ENCODE data around the gene CRTC3.
"Not testable (repeated sequence)": the region's sequence is repeated elsewhere in the genome, so short reads cannot be mapped to it uniquely, and the experiment has no call there.

CRTC3 gene

DNA sequence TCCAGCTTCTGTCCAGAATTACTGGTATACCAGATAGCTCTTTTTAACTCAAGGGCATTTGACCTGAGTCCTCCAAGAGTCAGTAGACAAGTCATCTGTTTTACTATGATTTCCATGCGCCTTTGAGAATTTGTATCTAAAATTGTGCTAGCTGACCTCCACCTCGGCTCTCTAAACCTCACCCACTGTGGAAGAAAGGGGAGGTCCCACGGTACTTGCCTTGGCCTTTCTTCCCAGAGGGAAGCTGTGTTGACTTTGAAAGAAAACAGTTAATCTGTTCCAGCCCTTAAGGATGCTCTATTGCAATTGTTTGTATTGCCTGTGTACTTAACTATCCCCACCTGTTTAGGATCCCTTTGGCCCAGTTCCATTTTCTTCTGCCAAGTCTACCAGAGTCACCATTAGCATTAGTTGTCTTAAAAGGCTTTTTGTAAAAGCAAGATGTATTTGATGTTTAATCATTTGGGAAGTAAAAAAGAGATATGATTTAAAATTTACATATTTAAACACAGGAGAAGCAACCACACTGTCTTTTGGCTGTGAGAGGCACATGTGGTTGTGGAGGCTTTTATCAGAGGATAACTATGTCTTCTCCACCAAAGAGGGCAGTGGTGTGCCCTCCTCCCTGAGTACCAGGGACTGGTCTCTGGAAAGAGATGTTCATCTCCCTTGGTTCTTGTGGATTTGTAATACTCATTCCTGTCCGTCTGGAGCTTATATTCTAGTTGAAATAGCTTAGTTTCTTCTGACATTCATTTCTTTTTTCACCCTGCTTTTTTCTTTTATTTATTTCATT is 88.8 kb downstream of the CRTC3 start:
- in situ Hi-C loops (cut with MboI; ENCODE audit: low sequenced_read_pairs): no loop called here

DNA sequence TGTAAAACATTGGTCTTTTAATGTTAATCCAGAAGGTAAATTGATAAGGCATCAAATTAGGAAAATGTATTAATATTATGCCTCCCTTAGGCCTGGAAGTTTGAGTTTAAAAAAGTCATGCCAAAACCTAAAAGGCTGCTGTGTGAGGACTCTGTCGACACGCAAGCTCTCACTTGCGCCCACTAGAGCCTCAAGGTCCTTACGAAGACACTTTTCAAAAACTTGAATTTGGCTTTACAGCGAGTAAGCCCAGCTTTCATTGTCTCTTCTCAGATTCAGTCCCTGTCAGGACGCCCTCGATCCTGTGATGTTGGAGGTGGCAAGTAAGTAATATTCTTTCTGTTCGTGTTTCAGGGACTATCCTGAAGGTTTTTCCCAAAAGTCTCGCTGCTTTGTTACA is 89.7 kb downstream of the CRTC3 start:
- in situ Hi-C loops (cut with MboI; ENCODE audit: low sequenced_read_pairs): no loop called here

DNA sequence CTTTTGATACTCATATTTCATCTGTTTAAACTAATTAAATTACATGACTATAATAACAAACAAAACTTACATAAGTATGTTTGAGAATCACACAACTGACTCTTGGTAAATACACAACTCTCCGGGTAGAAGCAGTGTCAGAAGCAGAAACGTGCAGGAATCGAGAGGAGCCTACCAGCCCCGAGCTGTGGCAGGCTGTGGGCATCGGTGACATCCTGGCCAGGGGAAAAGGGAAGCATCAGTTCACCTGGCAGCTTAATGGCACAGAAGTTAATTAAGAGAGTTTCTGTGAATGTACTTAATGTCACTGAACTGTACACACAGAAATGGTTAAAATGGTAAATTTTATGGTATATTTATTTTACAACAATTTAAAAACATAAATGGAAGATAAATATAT is 90.2 kb downstream of the CRTC3 start:
- in situ Hi-C loops (cut with MboI; ENCODE audit: low sequenced_read_pairs): no loop called here

DNA sequence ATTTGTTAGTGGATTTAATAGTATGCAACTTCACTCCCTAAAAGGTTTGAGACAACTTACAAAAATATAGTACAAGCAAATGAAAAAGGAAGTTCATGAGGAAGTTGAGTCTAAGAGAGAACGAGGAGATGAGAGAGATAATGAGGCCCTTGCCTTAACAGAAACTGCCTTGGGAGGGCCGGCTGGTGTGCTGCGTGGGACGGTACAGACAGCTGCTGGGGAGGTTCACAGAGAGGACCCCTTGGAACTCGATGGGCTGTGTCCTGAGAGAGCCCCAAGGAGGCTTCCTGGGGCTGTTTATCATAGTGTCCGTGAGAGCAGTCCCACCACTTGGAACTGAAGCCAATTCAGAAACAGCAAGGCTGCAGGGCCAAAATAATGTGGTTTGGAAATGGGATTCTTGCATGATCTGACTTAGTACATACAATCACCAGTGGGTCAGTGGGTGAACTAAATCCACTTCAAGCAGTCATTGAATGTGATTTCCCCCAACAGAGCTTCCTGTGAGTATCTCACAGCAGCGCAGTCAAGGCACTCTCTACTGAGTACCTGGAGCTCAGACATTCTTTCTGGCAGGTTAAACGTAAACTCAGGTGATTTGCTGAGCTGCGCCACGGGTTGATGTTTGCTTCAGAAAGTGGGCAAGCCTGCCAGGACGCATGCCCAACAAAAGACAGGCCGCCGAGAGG is 90.8 kb downstream of the CRTC3 start:
- in situ Hi-C loops (cut with MboI; ENCODE audit: low sequenced_read_pairs): no loop called here

DNA sequence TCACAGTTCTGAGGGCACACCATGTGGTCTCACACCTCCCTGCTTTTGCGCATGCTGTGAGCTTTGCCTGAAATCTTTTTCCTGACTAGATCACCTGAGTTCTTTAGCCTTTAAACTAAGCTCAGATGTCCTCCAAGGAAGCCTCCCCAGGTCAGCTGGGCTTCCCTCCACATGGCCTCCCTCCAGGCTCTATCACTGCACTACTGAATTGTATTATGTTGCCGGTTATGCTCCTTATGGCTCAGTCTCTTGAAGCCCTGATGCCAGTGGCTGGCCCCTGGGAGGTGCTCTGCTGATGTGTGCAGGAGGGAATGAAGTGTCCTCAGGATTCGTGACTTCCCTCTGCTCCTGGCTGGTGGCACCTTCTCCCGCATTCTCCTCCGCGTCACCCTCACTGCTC is 94.1 kb downstream of the CRTC3 start:
- in situ Hi-C loops (cut with MboI; ENCODE audit: low sequenced_read_pairs): no loop called here

DNA sequence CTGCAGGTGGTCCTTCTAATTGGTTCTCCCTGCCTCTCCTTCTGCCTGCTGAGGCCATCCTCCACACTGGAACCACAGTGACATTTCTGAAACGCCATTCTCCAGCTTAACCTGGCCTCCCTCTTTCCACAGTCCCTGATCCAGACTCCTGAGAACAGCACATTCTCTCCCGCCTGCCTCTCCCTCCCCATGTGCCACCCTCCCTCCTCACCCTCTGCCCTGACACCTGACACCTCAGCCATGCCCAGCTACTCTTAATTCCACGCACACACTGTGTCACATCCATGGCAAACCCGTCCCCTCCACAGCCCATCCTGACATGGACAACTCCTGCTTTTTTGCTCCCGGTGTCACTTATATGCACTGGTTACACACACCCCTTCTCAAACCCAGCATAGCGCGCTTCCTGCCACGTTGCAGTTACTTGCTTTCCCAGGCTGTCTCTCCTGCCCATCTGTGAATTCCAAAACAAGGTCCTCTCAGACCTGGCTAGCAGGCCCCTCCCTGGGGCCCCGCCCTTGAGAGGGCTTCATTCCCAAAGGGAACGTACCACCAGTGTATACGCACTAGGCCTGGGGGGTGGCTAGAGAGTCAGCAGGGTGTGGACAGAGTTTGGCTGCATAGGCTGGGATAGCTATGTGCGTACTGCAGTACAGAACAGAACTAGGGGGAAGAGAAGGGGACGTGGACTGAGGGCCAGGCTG is 94.7 kb downstream of the CRTC3 start:
- in situ Hi-C loops (cut with MboI; ENCODE audit: low sequenced_read_pairs): no loop called here

DNA sequence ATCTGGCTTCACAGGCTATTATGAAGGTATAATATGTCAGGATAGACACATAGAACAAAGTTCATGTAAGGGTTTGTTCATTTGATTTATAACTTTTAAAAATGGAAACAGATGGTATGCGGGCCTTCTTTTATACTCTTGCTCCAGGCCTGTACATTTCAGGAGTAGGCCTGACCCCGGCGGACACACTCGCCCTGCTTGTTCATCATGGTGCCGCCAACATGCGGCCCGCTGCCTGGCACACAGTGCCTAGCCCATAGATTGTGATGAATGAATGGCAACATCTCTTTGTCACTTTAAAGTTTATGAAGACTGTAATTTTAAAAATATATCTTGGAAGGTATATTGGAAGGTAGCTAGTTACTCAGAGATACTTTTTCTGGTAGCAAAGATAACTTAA is 95.3 kb downstream of the CRTC3 start:
- in situ Hi-C loops (cut with MboI; ENCODE audit: low sequenced_read_pairs): no loop called here

DNA sequence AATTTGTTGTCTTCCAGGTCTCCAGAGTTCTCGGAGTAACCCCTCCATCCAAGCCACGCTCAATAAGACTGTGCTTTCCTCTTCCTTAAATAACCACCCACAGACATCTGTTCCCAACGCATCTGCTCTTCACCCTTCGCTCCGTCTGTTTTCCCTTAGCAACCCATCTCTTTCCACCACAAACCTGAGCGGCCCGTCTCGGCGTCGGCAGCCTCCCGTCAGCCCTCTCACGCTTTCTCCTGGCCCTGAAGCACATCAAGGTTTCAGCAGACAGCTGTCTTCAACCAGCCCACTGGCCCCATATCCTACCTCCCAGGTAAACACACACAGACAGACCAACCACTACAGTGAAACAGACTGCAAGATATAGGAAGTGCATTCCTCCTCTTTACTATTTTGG is 99.5 kb downstream of the CRTC3 start:
- in situ Hi-C loops (cut with MboI; ENCODE audit: low sequenced_read_pairs): no loop called here

DNA sequence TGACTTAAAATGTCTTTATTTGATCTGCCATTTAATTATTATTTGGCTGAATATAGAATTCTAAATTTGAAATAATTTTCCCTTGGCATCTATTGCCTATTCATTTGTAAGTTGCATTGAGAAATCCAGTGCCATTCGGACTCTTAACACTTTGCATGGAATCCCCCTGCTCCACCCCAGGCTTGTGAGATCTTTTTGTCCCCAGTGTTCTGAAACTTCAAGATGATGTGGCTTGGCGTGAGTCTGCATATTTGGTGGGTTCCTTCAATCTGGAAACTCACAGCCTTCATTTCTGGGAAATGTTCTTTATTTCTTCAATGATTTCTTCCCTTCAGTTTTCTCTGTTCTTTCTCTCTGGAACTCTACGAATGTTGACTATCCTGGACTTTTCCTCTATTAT is 103.6 kb downstream of the CRTC3 start:
- in situ Hi-C loops (cut with MboI; ENCODE audit: low sequenced_read_pairs): no loop called here

DNA sequence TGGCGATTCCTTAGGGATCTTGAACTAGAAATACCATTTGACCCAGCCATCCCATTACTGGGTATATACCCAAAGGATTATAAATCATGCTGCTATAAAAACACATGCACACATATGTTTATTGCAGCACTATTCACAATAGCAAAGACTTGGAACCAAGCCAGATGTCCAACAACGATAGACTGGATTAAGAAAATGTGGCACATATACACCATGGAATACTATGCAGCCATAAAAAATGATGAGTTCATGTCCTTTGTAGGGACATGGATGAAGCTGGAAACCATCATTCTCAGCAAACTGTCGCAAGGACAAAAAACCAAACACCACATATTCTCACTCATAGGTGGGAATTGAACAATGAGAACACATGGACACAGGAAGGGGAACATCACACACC is 107.3 kb downstream of the CRTC3 start:
- in situ Hi-C loops (cut with MboI; ENCODE audit: low sequenced_read_pairs): not testable (repeated sequence)

DNA sequence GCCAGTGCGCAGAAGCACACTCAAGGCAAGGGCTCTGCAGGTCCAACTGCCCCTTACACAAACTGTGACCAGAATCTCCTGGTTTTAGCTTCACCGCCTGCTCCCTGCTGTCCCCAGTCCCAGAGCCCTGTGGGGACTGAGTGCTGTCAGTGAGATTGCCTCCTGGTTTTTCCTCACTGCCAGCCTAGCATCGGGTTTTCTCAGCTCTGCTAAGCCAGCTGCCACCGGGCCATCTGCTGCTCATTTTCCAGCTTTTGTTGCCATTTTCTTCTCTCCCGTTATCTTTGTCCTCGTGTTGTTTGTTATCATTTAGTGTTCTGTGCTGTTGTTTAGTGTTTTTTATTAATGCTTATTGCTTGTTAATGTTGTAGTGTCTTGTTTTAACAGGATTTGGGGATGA is 108.0 kb downstream of the CRTC3 start:
- in situ Hi-C loops (cut with MboI; ENCODE audit: low sequenced_read_pairs): no loop called here

DNA sequence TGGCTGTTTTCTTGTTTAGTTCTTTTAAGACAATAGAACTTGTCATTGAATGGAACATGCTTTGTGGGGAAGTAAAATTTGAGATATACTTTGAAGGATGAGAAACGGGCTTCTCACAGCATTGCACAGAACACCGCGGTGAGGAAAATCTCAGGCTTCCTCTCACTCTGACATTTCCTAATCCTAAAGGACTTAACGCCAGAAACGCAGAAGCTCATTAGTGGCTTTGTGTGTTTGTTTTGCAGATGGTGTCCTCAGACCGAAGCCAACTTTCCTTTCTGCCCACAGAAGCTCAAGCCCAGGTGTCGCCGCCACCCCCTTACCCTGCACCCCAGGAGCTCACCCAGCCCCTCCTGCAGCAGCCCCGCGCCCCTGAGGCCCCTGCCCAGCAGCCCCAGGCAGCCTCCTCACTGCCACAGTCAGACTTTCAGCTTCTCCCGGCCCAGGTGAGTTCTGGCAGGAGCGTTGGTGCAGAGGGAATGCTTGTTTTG is 108.5 kb downstream of the CRTC3 start:
- in situ Hi-C loops (cut with MboI; ENCODE audit: low sequenced_read_pairs): no loop called here

DNA sequence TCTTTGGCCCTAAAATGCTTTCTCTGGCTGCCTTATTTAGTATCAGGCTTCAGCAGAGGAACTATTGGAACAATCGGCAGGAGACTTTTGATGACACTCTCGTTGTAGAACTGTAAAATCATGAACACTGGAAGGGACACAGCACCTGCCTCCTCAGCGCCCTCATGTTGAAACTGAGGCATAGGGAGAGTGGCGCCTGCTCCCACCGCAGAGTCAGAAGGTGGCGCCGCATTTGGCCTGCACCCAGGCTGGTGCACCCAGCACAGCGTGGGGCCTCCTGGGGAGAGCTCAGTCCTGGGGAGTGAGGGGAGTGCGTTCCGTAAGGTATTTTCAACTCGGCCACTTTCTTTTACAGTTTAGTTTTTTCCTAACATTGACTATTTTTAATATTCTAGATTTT is 109.2 kb downstream of the CRTC3 start:
- in situ Hi-C loops (cut with MboI; ENCODE audit: low sequenced_read_pairs): no loop called here

DNA sequence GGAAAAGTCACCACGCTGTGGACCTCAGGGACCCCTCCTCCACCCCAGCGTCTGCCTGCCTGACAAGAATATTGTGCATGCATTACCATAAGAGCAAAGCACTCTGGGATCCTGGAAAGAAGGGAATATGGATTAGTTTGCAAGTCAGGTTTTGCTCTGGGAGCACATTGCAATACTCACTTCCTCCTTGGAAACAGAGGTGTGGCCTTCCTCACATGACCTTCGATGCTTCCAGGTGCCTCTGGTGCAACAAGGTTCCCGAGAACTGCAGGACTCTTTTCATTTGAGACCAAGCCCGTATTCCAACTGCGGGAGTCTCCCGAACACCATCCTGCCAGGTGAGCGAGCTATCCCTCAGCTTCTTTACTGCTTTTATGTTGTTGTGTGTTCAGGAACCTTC is 111.1 kb downstream of the CRTC3 start:
- in situ Hi-C loops (cut with MboI; ENCODE audit: low sequenced_read_pairs): no loop called here

DNA sequence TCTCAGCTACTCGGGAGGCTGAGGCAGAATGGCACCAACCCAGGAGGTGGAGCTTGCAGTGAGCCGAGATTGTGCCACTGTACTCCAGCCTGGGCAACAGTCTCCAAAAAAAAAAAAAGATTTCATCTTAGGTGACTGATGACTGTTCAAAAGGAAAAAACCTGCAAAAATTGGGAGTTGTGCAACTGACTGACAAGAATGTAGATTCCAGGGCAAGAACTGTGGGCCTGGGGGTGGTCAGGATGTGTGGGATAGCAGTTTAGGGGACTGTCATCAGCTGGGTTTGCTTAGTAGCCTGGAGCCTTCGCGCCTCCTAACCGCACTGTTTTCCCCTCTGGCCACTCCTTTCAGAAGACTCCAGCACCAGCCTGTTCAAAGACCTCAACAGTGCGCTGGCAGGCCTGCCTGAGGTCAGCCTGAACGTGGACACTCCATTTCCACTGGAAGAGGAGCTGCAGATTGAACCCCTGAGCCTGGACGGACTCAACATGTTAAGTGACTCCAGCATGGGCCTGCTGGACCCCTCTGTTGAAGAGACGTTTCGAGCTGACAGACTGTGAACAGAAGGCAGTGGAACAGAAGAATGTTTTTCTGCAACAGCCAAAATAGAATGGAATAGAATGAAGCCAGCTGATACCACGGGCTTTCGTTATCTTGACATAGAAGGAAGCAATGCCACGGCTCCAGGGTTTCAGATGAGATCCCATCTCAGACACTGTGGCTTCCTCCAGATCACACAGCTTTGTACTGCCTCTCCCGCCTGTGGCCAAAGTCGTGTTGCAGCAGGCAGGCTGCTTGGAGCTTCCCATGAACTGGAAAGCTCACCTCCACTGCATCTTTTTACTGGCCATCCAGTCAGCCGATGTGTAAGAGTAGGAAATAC is 112.1 kb downstream of the CRTC3 start:
- in situ Hi-C loops (cut with MboI; ENCODE audit: low sequenced_read_pairs): no loop called here

DNA sequence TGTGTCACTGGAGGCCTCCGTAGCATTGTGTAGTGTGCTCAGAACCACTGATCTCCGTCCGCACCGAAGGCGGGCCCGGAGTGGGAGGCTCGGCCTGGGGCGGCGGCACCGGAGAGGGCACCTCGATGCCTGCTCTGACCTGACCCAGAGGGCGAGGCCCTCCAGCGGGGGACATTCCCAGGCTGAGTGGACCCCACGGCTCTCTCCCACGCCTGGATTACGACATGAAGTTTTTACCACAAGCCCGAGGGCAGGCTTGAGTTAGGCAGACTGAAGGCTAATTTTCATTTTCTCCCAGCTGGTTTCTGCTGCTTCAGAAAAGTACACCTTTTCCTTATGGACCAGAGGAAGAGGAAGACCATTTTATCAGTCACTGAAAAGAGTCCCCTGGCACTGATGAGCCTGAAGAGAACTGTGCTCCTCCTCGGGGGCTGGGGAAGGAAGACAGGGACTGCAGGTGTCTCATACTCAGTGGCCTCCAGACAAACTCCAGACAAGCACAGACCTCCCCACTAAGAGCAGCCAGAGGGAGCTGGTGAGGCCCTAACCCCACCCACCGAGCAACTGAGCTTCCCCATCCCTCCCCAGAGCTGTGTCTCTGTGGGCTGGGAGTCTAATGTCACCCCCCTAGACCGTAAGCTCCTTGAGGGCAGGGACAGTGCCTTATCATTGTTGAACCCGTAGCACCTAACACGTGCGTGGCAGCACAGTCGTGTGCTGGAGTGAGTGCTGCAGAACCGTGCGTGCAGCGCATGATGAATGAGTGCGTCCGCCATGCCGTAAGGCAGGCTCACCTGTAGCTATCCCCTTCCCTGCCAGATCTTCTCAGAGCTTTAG is 113.0 kb downstream of the CRTC3 start:
- in situ Hi-C loops (cut with MboI; ENCODE audit: low sequenced_read_pairs): no loop called here

DNA sequence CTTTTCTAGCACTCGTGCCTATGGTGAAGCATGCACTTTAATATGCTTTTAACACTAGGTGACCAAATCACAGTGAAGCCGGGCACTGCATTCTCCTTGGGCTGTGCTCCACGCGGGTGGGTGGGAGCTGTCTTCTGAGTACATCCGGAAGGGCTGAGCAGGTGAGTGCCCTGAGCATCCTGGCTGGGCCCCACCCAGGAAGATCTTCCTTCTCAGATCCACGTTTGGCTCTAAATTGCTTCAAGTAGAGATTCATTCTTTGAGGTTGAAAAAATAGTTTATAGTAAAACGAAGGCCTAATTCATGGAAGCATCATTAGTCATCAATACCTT is 113.5 kb downstream of the CRTC3 start:
- in situ Hi-C loops (cut with MboI; ENCODE audit: low sequenced_read_pairs): no loop called here

DNA sequence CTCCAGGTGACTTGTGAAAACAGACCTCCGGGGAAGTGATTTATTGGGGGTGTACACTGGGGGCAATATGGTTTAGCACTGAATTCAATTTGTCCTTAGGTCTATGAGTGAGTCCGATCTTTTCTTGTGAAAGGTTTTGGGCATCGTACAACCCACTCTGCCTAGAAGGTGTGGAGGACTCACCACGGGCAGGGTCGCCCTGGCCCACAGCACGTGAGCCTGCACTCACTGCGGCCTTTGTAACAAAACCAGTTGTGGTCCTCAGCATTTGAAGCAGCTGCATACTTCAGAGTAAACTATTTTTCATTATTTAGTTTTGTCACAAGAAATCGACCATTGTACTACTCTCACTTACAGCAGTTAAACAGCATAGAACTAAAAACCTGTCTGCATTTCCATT is 114.8 kb downstream of the CRTC3 start:
- in situ Hi-C loops (cut with MboI; ENCODE audit: low sequenced_read_pairs): no loop called here

DNA sequence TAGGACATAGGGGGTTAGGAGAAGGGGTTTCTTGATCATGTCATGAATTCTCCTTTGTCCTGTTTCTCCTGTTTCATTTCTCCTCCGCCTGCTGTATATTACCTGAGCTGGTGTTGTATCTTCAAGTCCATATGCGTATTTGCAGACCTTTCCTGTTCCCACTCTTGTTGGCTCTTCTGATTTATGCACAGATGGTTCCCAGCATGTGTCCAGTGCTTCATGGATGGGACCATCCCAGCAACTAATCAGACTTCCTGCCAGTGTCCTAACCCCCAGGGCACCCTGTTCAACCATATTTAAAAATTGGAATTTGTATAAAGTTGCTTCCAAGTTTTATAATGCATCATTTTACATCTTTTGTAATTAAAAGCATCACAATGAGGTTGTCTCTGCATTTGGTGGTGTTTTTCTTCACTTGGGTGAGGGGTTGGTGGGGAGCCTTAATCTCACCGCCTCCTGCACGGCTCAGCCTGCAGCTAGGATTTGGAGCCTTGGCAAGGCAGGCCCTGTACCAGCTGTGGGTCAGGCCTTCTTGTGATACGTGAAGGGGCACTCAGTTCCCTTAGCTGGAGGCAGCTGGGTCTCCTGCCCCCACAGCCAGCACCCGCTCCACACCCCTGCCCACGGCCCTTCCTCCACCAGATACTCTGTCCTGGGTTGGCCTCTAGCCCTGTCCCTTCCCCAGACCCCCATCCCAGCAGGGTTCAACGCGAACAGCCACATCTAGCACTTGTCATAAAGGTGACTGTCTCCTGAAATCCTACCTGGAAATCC is 115.4 kb downstream of the CRTC3 start:
- in situ Hi-C loops (cut with MboI; ENCODE audit: low sequenced_read_pairs): no loop called here

Data from HL-60/S4 treated with phorbol 12-myristate 13-acetate at 8.2 ng/mL for 4 days and 3 days (cell line).